Urinary bladder (tissue), 4 donors: Measurements from ENCODE around the gene CTIF. TPM values are rescaled to one million over a fixed set of nuclear protein-coding genes. Genes with fewer than 3 reads are reported as not detected.

Source experiments
- DNase-seq: peaks from one replicate; pipeline ENCODE4 v3.0.0-alpha.2; 2015; ENCODE audit errors: extremely low spot score
- H3K27ac ChIP-seq: one replicate; pipeline ENCODE4 v1.5.1; 2013; ENCODE audit warnings: low read depth, mild to moderate bottlenecking, moderate library complexity
- H3K36me3 ChIP-seq: one replicate; pipeline ENCODE4 v1.6.1; 2013; ENCODE audit warnings: mild to moderate bottlenecking, moderate library complexity; ENCODE audit not compliant: insufficient read depth
- H3K4me1 ChIP-seq: one replicate; pipeline ENCODE4 v1.6.1; 2013; ENCODE audit warnings: mild to moderate bottlenecking, moderate library complexity; ENCODE audit not compliant: insufficient read depth
- H3K4me3 ChIP-seq: one replicate; pipeline ENCODE4 v1.5.1; 2013; ENCODE audit warnings: low read depth, low read length
- WGBS: extraction: QIAGEN DNeasy Blood & Tissue Kit; methylation state at CpG from one replicate; pipeline ENCODE4 v1.1.7; 2013; 5-methylcytosine and 5-hydroxymethylcytosine counted together
- polyA plus RNA-seq: library from polyadenylated mRNA; stranded (reverse); fragments of 200-250 nt; gene quantifications from one replicate; pipeline ENCODE4 v1.2.3, GENCODE V29; 2013
- total RNA-seq: library from RNA; depleted of rRNA; stranded (reverse); fragments of >200 nt; gene quantifications from one replicate; pipeline ENCODE4 v1.2.3, GENCODE V29; 2014
- donor health status: healthy with polysubstance abuse.
- donor health status: healthy.

Gene CTIF
- total and polyA plus RNA-seq, 2 donors = 26.6 to 50.3 TPM

DNA sequence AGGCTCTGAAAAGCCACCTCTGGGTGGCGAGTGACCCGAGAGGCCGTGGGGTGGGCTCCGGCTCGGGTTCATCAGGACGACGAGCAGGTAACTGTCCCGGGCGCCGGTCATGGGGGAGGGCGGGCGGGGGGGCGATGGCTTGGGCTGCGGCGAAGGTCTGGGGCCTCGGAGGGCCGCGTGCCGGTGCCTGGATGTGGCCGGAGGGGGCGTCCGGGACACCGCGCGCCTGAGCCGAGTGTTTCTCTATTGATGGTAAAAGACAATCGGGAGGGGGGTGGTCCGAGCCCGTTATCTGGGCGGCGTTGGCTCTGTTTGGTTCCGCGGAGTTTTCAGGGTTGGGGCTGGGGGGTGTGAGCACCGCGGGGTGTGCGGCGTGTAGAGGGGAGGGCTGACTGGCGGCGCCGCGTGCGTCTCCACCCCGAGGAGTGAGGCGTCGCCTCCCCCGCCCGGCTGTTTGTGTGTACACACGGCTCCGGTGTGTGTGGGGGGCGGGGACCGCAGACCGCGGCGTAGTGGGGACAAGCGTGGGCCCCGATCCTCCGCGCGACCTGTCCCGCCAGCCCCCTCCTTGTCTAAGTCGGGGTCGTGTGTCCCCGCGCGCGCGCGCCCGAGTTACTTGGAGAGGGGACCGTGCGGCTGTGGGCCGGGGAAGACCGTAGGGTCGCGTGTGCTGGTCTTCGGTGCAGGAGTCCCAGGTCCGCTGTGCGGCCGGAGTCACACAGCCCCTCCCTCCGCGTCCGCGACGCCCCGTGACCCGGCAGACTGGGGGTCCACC is 1.6 kb downstream of the CTIF start:
- WGBS = under 1% methylated on average over 86 of the region's 86 CpGs
- no peak for DNase-seq
- peak overlapping the region; percentile 81 for H3K27ac ChIP-seq

GRCh38 chr18:48541026-48541746 is 2.4 kb downstream of the CTIF start:
- Histone ChIP-seq H3K27ac (peak overlapping the region; percentile 81), H3K4me1 (no peaks in the 10 kb centered on the region), H3K36me3 (no peaks in the 10 kb centered on the region), H3K4me3 (peak overlapping the region; percentile 82)
- 2% methylated on average over 62 of the region's 62 CpGs for WGBS
- no peak for DNase-seq

More for the DNA sequence above, 1.6 kb downstream of the CTIF start:
- Histone ChIP-seq H3K36me3 (no peaks in the 10 kb centered on the region), H3K4me1 (no peaks in the 10 kb centered on the region), H3K4me3 (peak overlapping the region; percentile 82)

- Histone ChIP-seq H3K4me1 (no peaks in the 10 kb centered on the region), H3K4me3 (no peak overlapping the region), H3K36me3 (no peaks in the 10 kb centered on the region), H3K27ac (peak overlapping the region; percentile 19)
- DNase-seq = no peak
- WGBS = 85% methylated on average over 4 of the region's 4 CpGs
Observed at GRCh38 chr18:48541747-48542400, 3.0 kb downstream of the CTIF start.

DNA sequence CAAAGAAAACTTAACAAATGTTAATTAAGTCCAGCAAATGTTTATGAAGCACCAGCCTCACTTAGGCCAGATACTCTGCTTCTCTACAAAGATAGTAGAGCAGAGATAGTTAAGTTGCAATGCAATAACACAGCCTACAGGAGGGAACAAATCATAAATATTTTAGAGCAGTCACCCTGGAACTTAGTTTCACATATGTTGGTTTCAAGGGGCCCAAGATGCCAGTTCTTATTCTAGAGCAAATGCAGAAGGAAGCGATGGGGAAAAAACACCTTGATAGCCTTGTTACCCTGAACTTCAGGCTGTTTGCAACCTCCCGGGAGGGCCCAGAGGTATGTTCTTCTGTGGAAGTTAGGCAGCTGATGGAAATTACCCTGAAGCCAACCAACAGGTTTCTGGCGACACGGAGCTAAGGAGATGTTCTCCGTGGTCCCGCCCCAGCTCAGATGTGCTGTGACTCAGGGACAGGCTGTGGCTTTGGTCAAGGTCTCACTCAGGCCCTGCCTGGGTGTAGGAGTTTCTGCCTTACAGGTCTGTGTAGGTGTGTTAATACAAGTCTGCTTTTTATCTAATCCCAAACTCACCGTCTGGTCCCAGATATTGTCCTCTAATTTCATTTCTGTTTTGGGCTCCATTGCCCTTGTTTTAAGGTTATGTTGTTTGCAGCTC is 3.8 kb downstream of the CTIF start:
- Histone ChIP-seq H3K4me1 (no peaks in the 10 kb centered on the region), H3K4me3 (no peak overlapping the region), H3K36me3 (no peaks in the 10 kb centered on the region), H3K27ac (no peak overlapping the region)
- no peak for DNase-seq
- 85% methylated on average over 7 of the region's 7 CpGs for WGBS

DNA sequence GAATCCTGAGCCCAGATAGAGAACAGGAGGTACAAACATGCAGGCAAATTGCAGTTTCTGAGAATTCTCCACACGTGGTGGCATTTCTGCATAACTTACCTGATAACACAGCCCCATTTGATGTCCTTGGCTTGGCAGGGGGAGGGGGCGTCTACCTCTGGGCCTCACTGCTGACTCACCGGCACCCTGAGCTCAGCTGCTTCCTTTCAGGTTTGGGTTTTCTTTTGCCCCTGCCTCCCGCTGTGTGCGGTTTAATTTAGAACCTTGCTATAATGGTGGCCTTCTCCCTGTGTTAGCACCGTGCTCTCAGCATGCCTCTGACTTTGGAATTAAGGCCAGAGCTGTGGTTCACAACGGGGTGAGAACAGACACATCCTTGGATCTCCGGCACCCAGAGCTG is 4.4 kb downstream of the CTIF start:
- Histone ChIP-seq H3K4me1 (no peaks in the 10 kb centered on the region), H3K4me3 (no peak overlapping the region), H3K27ac (no peak overlapping the region), H3K36me3 (no peaks in the 10 kb centered on the region)
- 78% methylated on average over 8 of the region's 8 CpGs for WGBS
- DNase-seq = no peak

DNA sequence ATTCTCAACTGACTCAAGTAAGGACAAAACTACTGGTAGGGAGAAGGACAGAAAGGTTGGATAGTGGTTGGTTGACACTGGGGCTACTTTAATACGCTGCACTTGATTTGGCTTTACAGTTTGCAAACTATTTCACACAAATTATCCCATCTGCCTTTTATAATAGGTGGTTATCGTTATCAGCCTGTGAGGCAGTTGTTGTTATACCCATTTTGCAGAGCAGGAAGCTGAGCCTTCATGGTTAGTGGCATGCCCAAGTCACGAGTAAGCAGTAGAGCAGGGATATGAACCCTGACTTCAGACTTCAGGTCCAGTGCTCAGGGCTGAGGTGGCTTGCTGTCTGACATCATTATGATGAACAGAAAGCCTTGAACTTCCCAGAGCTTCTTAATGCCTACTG is 5.3 kb downstream of the CTIF start:
- WGBS = 95% methylated on average over 3 of the region's 3 CpGs
- Histone ChIP-seq H3K36me3 (no peaks in the 10 kb centered on the region), H3K4me3 (no peak overlapping the region), H3K4me1 (no peaks in the 10 kb centered on the region), H3K27ac (no peak overlapping the region)
- no peak for DNase-seq

DNA sequence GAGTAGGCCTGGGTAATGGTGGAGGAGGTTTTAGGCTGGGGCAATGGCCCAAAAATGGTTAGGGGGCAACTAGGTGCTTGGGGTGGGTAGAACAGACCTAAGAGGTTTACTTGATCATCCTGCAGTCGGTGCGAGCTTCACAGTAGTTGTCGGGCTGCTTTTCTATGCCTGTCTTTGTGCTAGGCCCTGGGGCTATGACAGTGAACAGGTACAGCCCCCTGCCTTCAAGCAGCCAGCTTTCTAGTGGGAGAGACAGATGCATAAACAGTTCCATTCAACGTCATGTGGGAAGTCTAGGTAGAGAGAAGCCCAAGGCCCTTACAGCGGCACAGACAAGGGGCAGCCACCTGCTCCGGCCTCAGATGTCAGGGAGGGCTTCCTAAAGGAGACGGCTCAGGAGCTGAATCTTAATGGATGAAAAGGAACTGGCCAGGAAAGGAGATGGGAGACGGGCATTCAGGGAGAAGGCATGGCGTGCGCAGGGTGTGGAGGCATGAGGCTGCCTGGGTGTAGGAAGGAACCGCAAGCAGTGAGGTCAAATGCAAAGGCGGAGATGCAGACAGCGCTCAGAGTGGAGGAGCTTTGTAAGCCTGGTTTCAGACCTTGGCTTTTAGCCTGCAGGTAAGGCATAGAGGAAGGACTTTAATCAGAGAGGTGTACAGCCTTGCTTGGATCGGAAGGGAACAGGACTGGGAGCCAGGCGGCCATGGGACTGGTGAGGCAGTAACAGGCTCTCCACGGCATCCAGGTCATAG is 6.0 kb downstream of the CTIF start:
- Histone ChIP-seq H3K27ac (no peak overlapping the region), H3K4me1 (no peaks in the 10 kb centered on the region), H3K4me3 (no peak overlapping the region), H3K36me3 (no peaks in the 10 kb centered on the region)
- no peak for DNase-seq
- 88% methylated on average over 16 of the region's 16 CpGs for WGBS

DNA sequence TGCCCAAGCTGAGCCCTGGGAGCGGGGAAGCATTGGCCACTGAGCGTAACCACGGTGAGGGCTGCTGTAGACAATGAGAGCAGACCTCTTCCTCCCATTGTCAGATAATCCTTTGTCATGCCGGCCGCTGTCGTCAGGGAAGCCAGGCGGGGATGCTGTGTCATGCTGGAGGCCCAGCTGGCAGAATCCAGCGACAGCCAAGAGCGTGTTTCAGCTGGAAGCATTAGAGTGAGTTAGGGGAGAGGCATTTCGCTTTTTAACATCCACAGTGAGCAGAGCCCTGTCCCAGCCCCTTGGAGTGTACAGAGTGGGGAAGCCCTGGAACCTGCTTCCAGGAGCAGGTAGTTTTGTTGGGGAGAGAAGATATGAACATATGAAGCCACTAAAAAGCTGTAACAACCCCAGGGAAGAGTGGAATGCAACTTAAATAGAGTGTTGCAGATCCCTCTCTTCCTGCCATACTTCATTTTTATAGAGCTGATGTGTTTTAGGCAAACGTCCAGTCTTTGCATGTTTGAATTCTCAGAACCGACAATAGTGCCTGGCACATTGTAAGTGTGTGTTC is 7.0 kb downstream of the CTIF start:
- DNase-seq = peak; percentile 58
- WGBS = 19% methylated on average over 12 of the region's 12 CpGs
- Histone ChIP-seq H3K4me1 (no peaks in the 10 kb centered on the region), H3K4me3 (no peak overlapping the region), H3K27ac (no peak overlapping the region), H3K36me3 (no peaks in the 10 kb centered on the region)

DNA sequence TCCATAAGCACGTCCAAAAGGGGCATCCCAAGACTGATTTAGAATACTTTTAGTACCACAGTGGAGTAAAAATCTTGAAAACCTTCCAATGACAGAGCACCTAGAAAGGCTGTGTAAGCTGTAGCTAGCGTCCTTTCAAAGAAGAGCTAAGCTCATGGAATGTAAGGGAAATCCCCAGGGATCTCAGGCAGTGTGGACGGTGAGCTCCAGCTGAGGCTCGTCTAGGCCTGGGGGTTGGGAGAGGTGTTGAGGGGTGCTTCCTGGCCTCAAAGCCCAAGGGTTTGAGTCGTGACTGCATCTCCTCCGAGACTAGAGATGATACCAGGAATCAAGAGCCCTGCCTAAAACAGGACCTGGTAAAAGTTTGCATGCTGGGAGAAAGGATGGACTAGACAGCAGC is 7.6 kb downstream of the CTIF start:
- Histone ChIP-seq H3K36me3 (no peaks in the 10 kb centered on the region), H3K4me3 (no peak overlapping the region), H3K4me1 (no peaks in the 10 kb centered on the region), H3K27ac (no peak overlapping the region)
- DNase-seq = no peak
- 33% methylated on average over 6 of the region's 6 CpGs for WGBS

DNA sequence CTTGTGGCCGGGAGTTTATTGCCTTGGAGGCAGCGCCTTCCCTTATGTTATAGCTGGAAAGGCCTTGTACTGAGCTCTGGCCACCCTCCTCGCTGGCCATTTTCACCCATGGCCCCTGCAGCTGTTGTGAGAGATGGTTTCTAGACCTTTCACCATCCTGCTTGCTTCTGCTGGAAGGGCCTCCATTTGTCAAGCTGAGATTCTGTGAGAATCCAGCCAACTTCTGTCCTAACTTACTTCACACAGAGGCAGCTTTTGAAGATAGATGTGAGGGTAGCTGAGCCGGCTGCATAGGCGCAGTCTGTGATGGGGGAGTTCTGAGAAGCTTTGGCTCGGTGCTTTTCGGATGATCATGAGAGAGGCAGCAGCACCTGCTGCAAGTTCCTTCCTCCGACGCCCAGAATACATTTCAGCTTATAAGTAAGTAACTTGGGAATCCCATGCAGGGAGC is 8.7 kb downstream of the CTIF start:
- H3K4me1 ChIP-seq = no peaks in the 10 kb centered on the region
- DNase-seq = no peak
- 50% methylated on average over 9 of the region's 9 CpGs for WGBS
- H3K36me3 ChIP-seq = no peaks in the 10 kb centered on the region
- no peak overlapping the region for H3K4me3 ChIP-seq
- H3K27ac ChIP-seq = no peak overlapping the region

- no peaks in the 10 kb centered on the region for H3K4me1 ChIP-seq
- WGBS = 43% methylated on average over 8 of the region's 8 CpGs
Observed at GRCh38 chr18:48548011-48548771, 9.4 kb downstream of the CTIF start.

DNA sequence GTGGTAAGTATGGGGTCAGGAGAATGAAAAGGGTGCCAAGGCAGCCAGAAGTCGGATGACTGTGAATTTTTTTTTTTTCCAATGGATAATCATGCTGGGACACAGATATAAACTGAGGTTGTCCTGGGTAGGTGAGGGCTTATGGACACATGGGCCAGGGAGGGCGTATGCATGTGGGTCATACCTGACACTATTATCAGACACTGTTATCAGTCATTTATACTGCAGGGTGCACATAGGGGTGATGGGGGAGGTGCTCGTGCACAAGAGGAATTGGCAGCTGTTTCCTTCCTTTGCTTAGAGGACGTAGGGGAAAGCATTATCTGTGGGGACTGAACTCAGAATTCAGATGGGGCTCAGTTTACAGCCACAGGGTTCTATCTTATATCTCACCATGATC is 10.1 kb downstream of the CTIF start:
- no peaks in the 10 kb centered on the region for H3K4me1 ChIP-seq
- no peaks in the 10 kb centered on the region for H3K36me3 ChIP-seq
- no peak for DNase-seq
- H3K27ac ChIP-seq = no peak overlapping the region
- H3K4me3 ChIP-seq = no peak overlapping the region
- 72% methylated on average over 4 of the region's 4 CpGs for WGBS

More at GRCh38 chr18:48548011-48548771, 9.4 kb downstream of the CTIF start:
- no peak overlapping the region for H3K27ac ChIP-seq
- no peak for DNase-seq
- no peaks in the 10 kb centered on the region for H3K36me3 ChIP-seq
- H3K4me3 ChIP-seq = no peak overlapping the region
